MM.1S (cell line): ENCODE results near the gene ADAMTSL2.

Experiments
- CTCF ChIP-seq: fragments of 300-600 bp; sonication (generic); IDR thresholded peaks from 2 replicates; pipeline ENCODE4 v1.5.1; 2016; ENCODE audit warnings: antibody characterized with exemption, low read length, mixed read lengths
- EZH2 ChIP-seq: fragments of 300-600 bp; sonication (generic); optimal IDR thresholded peaks from 2 replicates; pipeline ENCODE3; 2017; ENCODE audit warnings: low read depth, mild to moderate bottlenecking, antibody characterized with exemption, low read length, mixed read lengths
- EZH2phosphoT487 ChIP-seq: fragments of 300-600 bp; sonication (generic); IDR thresholded peaks from 2 replicates; pipeline ENCODE4 v1.6.1; 2018; ENCODE audit warnings: antibody characterized with exemption, low read length

GRCh38 chr9:133615606-133616188 lies 81.2 kb downstream of the ADAMTSL2 start:
- TF ChIP-seq CTCF, result no peak
- no peak for TF ChIP-seq EZH2
- no peak for TF ChIP-seq EZH2phosphoT487
